PC-3 (cell line): ENCODE data around the gene CHST5. TPM values are rescaled to one million over a fixed set of nuclear protein-coding genes. Genes with fewer than 3 reads are reported as not detected.
A peak's percentile ranks its signal among the peaks of the same experiment; 100 is the strongest.

ENCODE experiments used
- ATAC-seq: fragments of 200-7000 bp; cut with Tn5 transposase; 2 replicates; pipeline ENCODE4 v1.9.1; 2020; ENCODE audit warnings: mild to moderate bottlenecking, moderate library complexity
- BruUV-seq: library from RNA; stranded (reverse); fragments of 400-500 nt; replicated peaks from 2 replicates; lab custom pipeline; 2021; lab: Mats Ljungman, UMichigan
- CTCF ChIA-PET: fragments of 300-600 bp; sonication (Branson Sonifier 250); formaldehyde crosslinking; loops from one replicate; lab custom pipeline; 2022; ENCODE audit warnings: antibody characterized with exemption; lab: Charles Lee
- POLR2A ChIA-PET: fragments of 300-600 bp; sonication (Branson Sonifier 250); formaldehyde crosslinking; loops from one replicate; lab custom pipeline; 2022; ENCODE audit warnings: antibody characterized with exemption; ENCODE audit not compliant: unreplicated experiment; lab: Charles Lee
- DNase-seq: peaks from one replicate; pipeline ENCODE4 v3.0.0-alpha.2; 2015
- H2AFZ ChIP-seq: fragments of 300-600 bp; sonication (generic); 2 replicates; pipeline ENCODE4 v1.6.0; 2016; ENCODE audit warnings: antibody characterized with exemption, low read length
- H3F3A ChIP-seq: fragments of 300-600 bp; sonication (generic); one replicate; pipeline ENCODE4 v1.6.0; 2017; ENCODE audit warnings: antibody characterized with exemption, low read length, control low read depth, mild to moderate bottlenecking; ENCODE audit not compliant: unreplicated experiment
- H3K27ac ChIP-seq: fragments of 300-600 bp; sonication (generic); 2 replicates; pipeline ENCODE4 v1.5.1; 2016; ENCODE audit warnings: mild to moderate bottlenecking, low read length
- H3K27me3 ChIP-seq: fragments of 300-600 bp; sonication (generic); 2 replicates; pipeline ENCODE4 v1.6.1; 2016; ENCODE audit warnings: low read length, mixed read lengths
- H3K36me3 ChIP-seq: fragments of 300-600 bp; sonication (generic); 2 replicates; pipeline ENCODE4 v1.6.1; 2016; ENCODE audit warnings: low read depth, mixed run types, low read length, mixed read lengths
- H3K4me1 ChIP-seq: fragments of 300-600 bp; sonication (generic); 2 replicates; pipeline ENCODE4 v1.5.1; 2016; ENCODE audit warnings: low read length; ENCODE audit not compliant: insufficient read depth
- H3K4me2 ChIP-seq: fragments of 300-600 bp; sonication (generic); 2 replicates; pipeline ENCODE4 v1.6.0; 2016; ENCODE audit warnings: low read length
- H3K4me3 ChIP-seq: fragments of 300-600 bp; sonication (generic); 2 replicates; pipeline ENCODE4 v1.5.1; 2016; ENCODE audit warnings: mild to moderate bottlenecking, low read length, mixed read lengths
- H3K79me2 ChIP-seq: fragments of 300-600 bp; sonication (generic); 2 replicates; pipeline ENCODE4 v1.6.1; 2017; ENCODE audit warnings: low read length, mixed read lengths
- H3K9ac ChIP-seq: fragments of 300-600 bp; sonication (generic); 2 replicates; pipeline ENCODE4 v1.6.0; 2016; ENCODE audit warnings: mild to moderate bottlenecking, low read length
- H3K9me2 ChIP-seq: fragments of 300-600 bp; sonication (generic); replicated peaks from 2 replicates; pipeline ENCODE4 v1.6.1; 2016; ENCODE audit warnings: mixed run types, low read length, mixed read lengths
- H3K9me3 ChIP-seq: fragments of 300-600 bp; sonication (generic); 2 replicates; pipeline ENCODE4 v1.6.1; 2016; ENCODE audit warnings: low read length, mixed read lengths
- H4K20me1 ChIP-seq: fragments of 300-600 bp; sonication (generic); 2 replicates; pipeline ENCODE4 v1.6.1; 2016; ENCODE audit warnings: low read length, mixed read lengths
- EZH2 ChIP-seq: fragments of 300-600 bp; sonication (generic); IDR thresholded peaks from one replicate; pipeline ENCODE4 v1.6.1; 2017; ENCODE audit warnings: antibody characterized with exemption, mild to moderate bottlenecking, low read length; ENCODE audit not compliant: unreplicated experiment
- EZH2phosphoT487 ChIP-seq: fragments of 300-600 bp; sonication (generic); IDR thresholded peaks from 2 replicates; pipeline ENCODE4 v1.6.1; 2018; ENCODE audit warnings: mild to moderate bottlenecking, antibody characterized with exemption, low read length, borderline replicate concordance
- intact Hi-C: fragments of 100-400 bp; cut with micrococcal nuclease; formaldehyde crosslinking; loops from 2 replicates; pipeline ENCODE4 v1.9.0; 2023
- total RNA-seq: library from RNA; depleted of rRNA; stranded (reverse); fragments of >200 nt; gene quantifications from 2 replicates; pipeline ENCODE4 v1.2.3, GENCODE V29; 2014
- TF ChIP-seq, protein P1 (sequence below): fragments of 300-600 bp; sonication (generic); conservative IDR thresholded peaks from 2 replicates; pipeline ENCODE4 v1.5.1; 2017; ENCODE audit warnings: antibody characterized with exemption, low read depth, mild to moderate bottlenecking, low read length

Gene CHST5
- total RNA-seq, 1 experiment from 2014 or later: 0.29 TPM

DNA sequence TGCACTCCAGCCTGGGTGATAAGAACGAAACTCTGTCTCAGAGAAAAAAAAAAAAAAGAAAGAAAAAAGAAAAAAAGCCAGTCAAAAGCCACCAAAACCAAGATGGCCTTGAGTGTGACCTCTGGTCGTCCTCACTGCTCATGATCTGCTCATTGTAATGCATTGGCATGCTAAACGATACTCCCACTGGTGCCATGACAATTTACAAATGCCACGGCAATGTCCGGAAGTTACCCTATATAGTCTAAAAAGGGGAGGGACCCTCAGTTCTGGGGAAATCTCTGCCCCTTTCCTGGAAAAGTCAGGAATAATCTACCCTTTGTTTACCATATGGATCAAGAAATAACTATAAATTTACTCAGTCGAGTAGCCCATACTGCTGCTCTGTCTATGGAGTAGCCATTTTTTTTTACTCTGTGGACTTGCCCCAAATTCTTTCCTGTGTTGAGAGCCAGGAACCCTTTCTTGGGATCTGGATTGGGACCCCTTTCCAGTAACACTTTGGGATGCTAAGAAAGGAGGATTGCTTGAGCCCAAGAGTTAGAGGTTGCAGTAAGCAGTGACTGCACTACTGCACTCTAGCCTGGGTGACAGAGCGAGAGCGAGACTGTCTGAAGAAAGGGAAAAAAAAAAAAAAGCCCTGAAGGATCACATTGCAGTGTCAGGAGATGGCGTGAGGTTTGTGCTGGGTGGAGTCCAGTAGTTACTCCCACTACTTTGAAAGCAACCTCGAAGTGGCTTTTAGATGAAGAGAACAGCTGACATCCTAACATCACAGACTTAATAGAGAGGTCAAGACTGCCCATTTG is 23.9 kb upstream of the CHST5 start:
- CTCF ChIA-PET: no interaction called here

GRCh38 chr16:75558846-75559401 is 23.0 kb upstream of the CHST5 start:
- DNase-seq (peak; percentile 13), ATAC-seq (no peak)
- Histone ChIP-seq H3K4me2 (no peak overlapping the region), H3K4me3 (no peak overlapping the region), H3K36me3 (no peaks in the 10 kb centered on the region), H3K9me2 (no peaks in the 10 kb centered on the region), H3F3A (no peaks in the 10 kb centered on the region), H3K79me2 (no peaks in the 10 kb centered on the region; the same call in 1 of the 2 replicates), H3K4me1 (peaks cover 5% of the 10 kb centered on the region; the same call in 1 of the 2 replicates), H3K9ac (no peak overlapping the region), H3K9me3 (no peaks in the 10 kb centered on the region), H3K27ac (no peak overlapping the region), H3K27me3 (no peaks in the 10 kb centered on the region), H4K20me1 (no peaks in the 10 kb centered on the region), H2AFZ (no peak overlapping the region)
- intact Hi-C loops: loop anchor here (5.0 kb wide), 2 partner anchors 63 to 88 kb away; partner anchors contain the start of genes ADAT1, KARS1 and TERF2IP
- POLR2A ChIA-PET: no interaction called here
- TF ChIP-seq, protein P1, sequence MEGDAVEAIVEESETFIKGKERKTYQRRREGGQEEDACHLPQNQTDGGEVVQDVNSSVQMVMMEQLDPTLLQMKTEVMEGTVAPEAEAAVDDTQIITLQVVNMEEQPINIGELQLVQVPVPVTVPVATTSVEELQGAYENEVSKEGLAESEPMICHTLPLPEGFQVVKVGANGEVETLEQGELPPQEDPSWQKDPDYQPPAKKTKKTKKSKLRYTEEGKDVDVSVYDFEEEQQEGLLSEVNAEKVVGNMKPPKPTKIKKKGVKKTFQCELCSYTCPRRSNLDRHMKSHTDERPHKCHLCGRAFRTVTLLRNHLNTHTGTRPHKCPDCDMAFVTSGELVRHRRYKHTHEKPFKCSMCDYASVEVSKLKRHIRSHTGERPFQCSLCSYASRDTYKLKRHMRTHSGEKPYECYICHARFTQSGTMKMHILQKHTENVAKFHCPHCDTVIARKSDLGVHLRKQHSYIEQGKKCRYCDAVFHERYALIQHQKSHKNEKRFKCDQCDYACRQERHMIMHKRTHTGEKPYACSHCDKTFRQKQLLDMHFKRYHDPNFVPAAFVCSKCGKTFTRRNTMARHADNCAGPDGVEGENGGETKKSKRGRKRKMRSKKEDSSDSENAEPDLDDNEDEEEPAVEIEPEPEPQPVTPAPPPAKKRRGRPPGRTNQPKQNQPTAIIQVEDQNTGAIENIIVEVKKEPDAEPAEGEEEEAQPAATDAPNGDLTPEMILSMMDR: no peak
- TF ChIP-seq EZH2 (no peak), EZH2phosphoT487 (no peak)
- CTCF ChIA-PET: no interaction called here
- no TSS peak for BruUV-seq

More for the DNA sequence above, 23.9 kb upstream of the CHST5 start:
- Histone ChIP-seq H3K27ac (no peak overlapping the region), H3K36me3 (no peaks in the 10 kb centered on the region), H3K9ac (no peak overlapping the region), H4K20me1 (no peaks in the 10 kb centered on the region), H3K4me1 (peaks cover 5% of the 10 kb centered on the region; the same call in 1 of the 2 replicates), H3K4me3 (no peak overlapping the region), H3K4me2 (no peak overlapping the region), H3F3A (no peaks in the 10 kb centered on the region), H3K9me2 (no peaks in the 10 kb centered on the region), H3K9me3 (no peaks in the 10 kb centered on the region), H2AFZ (no peak overlapping the region), H3K79me2 (no peaks in the 10 kb centered on the region; the same call in 1 of the 2 replicates), H3K27me3 (no peaks in the 10 kb centered on the region)
- BruUV-seq: no TSS peak
- DNase-seq (no peak), ATAC-seq (no peak)
- TF ChIP-seq, protein P1: no peak
- no peak for TF ChIP-seq EZH2phosphoT487
- TF ChIP-seq EZH2: no peak
- intact Hi-C loops: loop anchor here (5.0 kb wide), 2 partner anchors 63 to 88 kb away; partner anchors contain the start of genes ADAT1, KARS1 and TERF2IP
- POLR2A ChIA-PET: no interaction called here
